C1 segment of cervical spinal cord (tissue), 14 donors: Measurements from ENCODE around the gene UCHL5.
"Not testable (repeated sequence)": the region's sequence is repeated elsewhere in the genome, so short reads cannot be mapped to it uniquely, and the experiment has no call there.

Source experiments
- DNase-seq, 14 donors: peaks; one replicate each; lab custom pipeline; 2025; lab: John Stamatoyannopoulos, UW

UCHL5 gene

DNA sequence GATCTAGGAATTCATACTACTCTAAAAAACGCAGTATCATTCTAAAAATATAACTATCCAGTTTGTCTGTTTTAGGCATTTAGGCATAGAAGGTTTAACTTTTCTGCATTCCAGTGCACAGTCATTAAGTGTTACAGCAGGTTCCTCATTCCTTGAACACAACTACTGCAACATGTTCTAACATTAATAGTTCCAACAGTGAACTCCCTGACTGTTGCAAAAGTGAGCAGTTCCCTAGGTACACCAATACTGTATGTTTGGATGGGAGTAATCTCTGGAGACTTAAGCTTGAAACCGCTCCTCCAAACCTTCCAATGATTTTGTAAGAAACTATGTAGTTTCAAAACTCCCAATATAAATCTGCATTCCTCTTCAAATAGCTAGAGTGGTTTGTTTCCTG, 46.2 kb downstream of the UCHL5 start:
- DNase-seq, result no peak

DNA sequence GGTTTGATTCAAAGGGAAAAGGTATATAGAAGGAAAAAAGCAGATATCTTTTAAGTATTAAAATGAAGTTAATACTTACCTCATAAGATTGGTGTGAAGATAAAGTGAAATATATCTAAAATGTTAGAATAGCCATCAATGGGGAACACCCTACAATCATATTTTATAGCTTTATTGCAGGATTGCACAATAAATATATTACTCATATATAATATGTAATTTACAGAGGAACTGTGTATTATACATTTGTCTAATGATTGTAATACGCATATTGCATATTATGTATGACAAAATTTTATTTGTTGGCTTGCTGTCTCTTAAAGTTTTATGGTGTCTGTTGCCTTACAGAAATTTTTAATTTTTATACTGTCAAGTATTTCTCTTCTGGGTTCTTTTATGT, 47.8 kb downstream of the UCHL5 start:
- no peak for DNase-seq

DNA sequence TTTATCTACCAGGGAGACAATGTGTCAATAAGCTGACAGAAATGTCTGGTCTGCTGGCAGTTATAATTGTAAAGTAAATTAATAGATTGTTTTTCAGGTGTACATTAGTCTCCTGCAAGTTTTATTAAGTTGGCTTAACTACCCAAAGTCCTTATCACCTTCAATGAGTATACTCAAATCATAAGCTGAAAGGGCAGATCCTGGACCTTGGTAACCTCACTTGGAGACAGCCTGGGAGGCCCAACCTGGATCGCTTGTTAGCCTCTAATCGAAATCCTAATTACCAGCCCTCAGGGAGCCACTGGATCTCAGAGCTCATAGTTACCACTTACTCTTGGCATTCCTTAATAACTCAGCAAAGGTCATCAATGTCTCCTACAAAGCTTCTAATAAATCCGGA, 49.7 kb downstream of the UCHL5 start:
- DNase-seq, result no peak

DNA sequence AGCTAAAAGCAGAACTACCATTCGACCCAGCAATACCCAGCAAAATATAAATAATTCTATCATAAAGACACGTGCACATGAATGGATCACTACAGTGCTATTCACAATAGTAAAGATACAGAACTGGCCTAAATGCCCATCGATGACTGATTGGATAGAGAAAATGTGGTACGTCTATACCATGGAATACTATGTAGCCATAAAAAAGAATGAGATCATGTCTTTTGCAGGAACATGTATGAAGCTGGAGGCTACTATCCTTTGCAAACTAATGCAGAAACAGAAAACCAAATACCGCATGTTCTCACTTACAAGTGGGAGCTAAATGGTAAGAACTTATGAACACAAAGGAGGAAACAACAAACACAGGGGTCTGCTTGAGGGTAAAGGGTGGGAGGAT, 53.4 kb downstream of the UCHL5 start:
- no peak for DNase-seq

- no peak for DNase-seq
These were observed 60.6 kb downstream of the UCHL5 start for GRCh38 chr1:192998536-192998935.

- DNase-seq, result no peak
These were observed 65.0 kb downstream of the UCHL5 start for GRCh38 chr1:192994141-192994540.

- DNase-seq, result no peak
These were observed 65.6 kb downstream of the UCHL5 start for GRCh38 chr1:192993426-192994085.

DNA sequence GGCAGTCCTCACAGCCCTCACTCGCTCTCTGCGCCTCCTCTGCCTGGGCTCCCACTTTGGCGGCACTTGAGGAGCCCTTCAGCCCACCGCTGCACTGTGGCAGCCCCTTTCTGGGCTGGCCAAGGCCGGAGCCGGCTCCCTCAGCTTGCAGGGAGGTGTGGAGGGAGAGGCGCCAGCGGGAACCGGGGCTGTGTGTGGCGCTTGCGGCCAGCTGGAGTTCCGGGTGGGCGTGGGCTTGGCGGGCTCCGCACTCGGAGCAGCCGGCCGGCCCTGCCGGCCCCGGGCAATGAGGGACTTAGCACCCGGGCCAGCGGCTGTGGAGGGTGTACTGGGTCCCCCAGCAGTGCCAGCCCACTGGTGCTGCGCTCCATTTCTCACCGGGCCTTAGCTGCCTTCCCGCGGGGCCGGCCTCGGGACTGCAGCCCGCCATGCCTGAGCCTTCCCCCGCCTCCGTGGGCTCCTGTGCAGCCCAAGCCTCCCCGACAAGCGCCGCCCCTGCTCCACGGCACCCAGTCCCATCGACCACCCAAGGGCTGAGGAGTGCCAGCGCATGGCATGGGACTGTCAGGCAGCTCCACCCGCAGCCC, 72.3 kb downstream of the UCHL5 start:
- DNase-seq, result not testable (repeated sequence)

DNA sequence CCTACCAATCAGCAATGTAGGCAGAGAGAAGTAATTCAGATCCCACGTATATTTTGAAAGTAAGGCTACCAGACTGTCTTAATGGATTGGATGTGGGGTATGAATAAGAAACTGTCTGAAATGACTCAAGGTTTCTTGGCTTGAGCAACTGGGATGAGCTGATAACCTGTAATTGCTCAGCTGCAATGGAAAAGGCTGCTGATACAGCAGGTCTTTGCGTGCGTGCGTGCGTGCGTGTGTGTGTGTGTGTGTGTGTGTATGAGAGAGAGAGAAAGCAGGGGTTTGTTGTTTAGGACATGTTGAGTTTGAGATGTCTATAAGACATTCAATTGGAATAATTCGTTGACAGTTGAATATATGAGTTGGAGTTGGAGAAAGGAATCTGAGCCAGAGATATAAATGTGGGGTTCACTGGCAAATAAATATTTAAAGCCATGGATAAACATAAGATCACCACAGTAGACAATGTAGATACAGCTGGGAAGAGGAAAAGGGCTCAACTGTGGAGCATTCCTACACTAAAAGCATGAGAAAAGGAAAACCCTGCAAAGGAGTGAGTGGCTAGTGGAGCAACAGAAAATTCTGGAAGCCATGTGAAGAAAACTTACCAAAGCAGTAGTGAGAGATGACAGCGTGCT, 72.9 kb downstream of the UCHL5 start:
- no peak for DNase-seq

GRCh38 chr1:192984080-192984479, 75.1 kb downstream of the UCHL5 start:
- no peak for DNase-seq

GRCh38 chr1:192983349-192983980, 75.7 kb downstream of the UCHL5 start:
- DNase-seq, result no peak

DNA sequence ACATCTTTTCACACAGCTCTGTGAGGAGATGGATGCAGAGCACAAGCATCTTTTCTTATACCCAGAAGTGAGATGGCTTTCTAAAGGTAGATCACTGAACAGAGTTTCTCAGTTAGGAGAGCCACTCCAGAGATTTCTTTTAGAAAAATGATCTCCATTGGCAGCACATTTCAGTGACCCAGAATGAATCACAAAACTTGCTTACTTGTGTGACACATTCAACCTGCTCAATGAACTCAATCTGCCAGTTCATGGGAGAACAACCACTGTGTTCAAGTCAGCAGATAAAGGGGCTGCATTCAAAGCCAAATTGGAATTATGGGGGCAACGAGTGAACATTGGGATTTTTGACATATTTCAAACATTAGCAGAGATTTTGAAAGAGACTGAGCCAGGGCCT, 78.3 kb downstream of the UCHL5 start:
- no peak for DNase-seq

- DNase-seq, result not testable (repeated sequence)
These were observed 78.8 kb downstream of the UCHL5 start for GRCh38 chr1:192980334-192980733.

DNA sequence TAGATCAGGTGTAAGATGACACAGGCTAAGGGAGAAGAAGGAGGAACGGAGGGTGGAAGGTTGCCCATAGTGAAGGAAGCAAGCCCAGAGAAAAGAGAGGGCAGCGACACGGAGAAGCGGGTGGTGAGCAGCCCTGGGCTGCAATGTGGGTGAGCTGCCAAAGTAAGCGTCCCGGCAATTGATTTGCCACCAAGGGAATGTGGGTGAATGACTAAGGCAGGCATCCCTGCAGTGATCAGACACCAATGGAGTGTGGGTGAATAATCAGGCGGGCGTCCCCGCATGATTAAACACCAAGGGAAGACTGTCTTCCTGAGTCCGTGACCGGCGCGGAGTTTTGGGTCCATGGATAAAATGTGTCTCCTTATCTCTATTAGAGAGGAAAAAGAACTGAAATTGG, 79.6 kb downstream of the UCHL5 start:
- DNase-seq, result no peak

DNA sequence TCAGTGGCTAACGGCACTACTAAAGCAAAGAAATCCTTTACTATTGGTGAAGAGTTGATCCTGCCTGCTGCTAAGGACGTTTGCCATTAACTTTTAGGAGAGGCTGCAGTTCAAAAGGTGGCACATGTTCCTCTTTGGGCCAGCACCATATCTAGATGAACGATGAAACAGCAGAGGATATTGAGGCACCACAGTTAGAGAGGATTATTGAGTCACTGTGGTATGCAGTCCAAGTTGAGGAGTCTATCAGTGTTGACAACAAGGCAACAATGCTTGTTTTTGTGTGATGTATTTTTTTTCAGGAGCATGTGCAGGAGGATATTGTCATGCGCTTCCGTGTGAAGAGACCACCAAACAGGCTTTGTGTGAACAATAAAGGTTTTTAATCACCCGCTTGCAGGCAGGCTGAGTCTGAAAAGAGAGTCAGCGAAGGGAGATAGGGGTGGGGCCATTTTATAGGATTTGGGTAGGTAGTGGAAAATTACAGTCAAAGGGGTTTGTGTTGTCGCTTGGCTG, 80.9 kb downstream of the UCHL5 start:
- no peak for DNase-seq

GRCh38 chr1:192977089-192977706, 82.0 kb downstream of the UCHL5 start:
- DNase-seq, result no peak

DNA sequence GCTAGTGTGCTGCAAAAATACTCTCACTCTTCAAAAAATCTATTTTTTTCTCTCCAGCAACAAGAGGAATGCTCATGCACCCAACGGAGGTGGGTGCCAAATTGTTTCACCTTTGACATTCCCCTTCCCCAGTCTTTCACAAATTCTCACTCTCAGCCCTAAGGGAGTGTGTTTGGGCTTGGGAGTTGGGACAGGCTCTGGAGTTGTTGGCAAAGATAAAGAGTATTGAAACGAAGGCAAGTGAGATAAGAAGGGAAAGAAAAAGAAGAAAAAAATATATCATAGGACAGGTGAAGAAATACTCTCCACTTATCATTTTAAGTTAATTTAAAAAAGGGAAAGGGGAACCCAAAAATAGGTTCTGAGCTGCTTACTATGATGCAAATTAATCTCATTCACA, 82.6 kb downstream of the UCHL5 start:
- DNase-seq, result no peak

GRCh38 chr1:192974701-192975100, 84.5 kb downstream of the UCHL5 start:
- no peak for DNase-seq

DNA sequence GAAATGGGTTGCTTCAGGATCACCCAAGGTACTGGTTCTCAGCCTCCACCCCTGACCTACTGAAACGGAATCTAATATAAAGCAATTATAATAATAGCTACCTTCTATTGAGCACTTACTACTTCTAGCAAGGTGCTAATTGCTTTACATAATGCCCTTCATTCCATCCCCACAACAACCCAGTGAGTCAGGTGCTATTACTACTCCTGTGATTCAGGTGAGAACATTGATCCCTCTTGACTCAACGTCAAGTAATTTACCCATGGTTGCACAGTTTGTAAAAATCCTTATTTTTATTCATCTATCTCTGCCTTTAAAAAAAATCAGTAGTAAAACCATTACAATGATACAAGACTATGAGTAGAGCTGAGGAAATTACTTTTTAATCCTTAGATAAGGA, 85.2 kb downstream of the UCHL5 start:
- DNase-seq, result no peak

DNA sequence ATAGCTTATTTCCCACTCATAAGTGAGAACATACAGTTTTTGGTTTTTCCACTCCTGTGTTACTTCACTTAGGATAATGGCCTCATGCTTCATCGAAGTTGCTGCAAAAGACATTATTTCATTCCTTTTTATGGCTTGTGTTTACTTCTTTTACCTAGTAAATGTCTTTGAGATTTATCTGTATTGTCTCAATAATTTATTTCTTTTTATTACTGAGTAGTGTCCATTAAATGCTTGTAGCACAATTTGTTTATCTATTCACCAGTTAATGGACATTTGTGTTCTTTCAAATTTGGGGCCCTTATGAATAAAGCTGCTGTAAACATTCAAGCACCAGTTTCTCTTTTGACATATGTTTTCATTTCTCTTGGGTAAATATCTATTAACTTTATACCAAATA, 86.0 kb downstream of the UCHL5 start:
- no peak for DNase-seq

- no peak for DNase-seq
These were observed 90.1 kb downstream of the UCHL5 start for GRCh38 chr1:192969091-192969490.

- DNase-seq, result no peak
These were observed 90.8 kb downstream of the UCHL5 start for GRCh38 chr1:192968323-192968722.
